ENCODE data around the gene ZNF683. TPM values are rescaled to one million over a fixed set of nuclear protein-coding genes. Genes with fewer than 3 reads are reported as not detected.

ZNF683 gene
- total and polyA plus RNA-seq, 10 of the 15 experiments (the other 5 are each of a cell fraction or from before 2014, with no cell fraction given) = not detected

GRCh38 chr1:26410706-26411623 is 38.4 kb upstream of the ZNF683 start, which contains the start of gene LIN28A:
Gene LIN28A (plus strand): TSS chr1:26410817. CDS start chr1:26410892, 75 bp downstream.
- ATAC-seq (no peak), DNase-seq (ENCODE audit: low read depth, low spot score) (no peak), FAIRE-seq (no peak)
- intact Hi-C loops (cut with micrococcal nuclease; ENCODE audit: unreplicated experiment) (loop anchor here (10.0 kb wide), 1 partner anchor 46 kb away; no protein-coding TSS in a partner anchor), in situ Hi-C loops (cut with MboI) (no loop called here)
- ChIA-PET POLR2A (no interaction called here), CTCF (interaction anchor here (0.6 kb wide), 1 partner anchor 374 kb away, joined by 3 read pairs; no protein-coding TSS in a partner anchor), SMC1A (ENCODE audit: uncharacterized antibody, unreplicated experiment) (no interaction called here), RAD21 (ENCODE audit: unreplicated experiment) (no interaction called here)
- Histone ChIP-seq H3K9me3 (replicated peaks; ENCODE audit: control insufficient read depth, insufficient read depth, low read length) (no peaks in the 10 kb centered on the region), H3K79me2 (ENCODE audit: control insufficient read depth, insufficient read depth, low read length) (no peaks in the 10 kb centered on the region), H3K9ac (ENCODE audit: control insufficient read depth, insufficient read depth, low read length) (no peak within 1 kb of the TSS), H3K4me1 (ENCODE audit: control insufficient read depth, insufficient read depth, low read length) (no peaks in the 10 kb centered on the region), H2AFZ (ENCODE audit: control insufficient read depth, low read depth, low read length) (no peak within 1 kb of the TSS), H3K4me3 (no peak within 1 kb of the TSS), H4K20me1 (ENCODE audit: control insufficient read depth, insufficient read depth) (no peaks in the 10 kb centered on the region), H3K36me3 (ENCODE audit: control insufficient read depth in 2 of 2, insufficient read depth in 2 of 2, low read length in 1 of 2) (no peaks in the 10 kb centered on the region), H3K27me3 (replicated peaks in 1 of 2; ENCODE audit: control insufficient read depth in 2 of 2, insufficient read depth in 2 of 2, low read length in 1 of 2) (peaks cover 8 to 10% of the 10 kb centered on the region in 2 experiments), H3K4me2 (ENCODE audit: control insufficient read depth, insufficient read depth) (no peak within 1 kb of the TSS), H3K27ac (ENCODE audit: control insufficient read depth, insufficient read depth) (no peak within 1 kb of the TSS)
- TF ChIP-seq NFYB (IDR thresholded peaks at IDR 0.05; ENCODE audit: insufficient read depth, low read depth, low read length) (no peak), MEF2A (IDR thresholded peaks at IDR 0.05; ENCODE audit: insufficient read depth, low read depth, low read length) (no peak), PAX5 (IDR thresholded peaks at IDR 0.05; ENCODE audit: borderline replicate concordance, low read depth, low read length) (no peak), HCFC1 (IDR thresholded peaks at IDR 0.05; ENCODE audit: low read length) (no peak), ELK1 (IDR thresholded peaks at IDR 0.05; ENCODE audit: low read depth, low read length) (no peak), MLLT1 (IDR thresholded peaks at IDR 0.05) (no peak), RAD51 (IDR thresholded peaks at IDR 0.05) (no peak), BACH1 (IDR thresholded peaks at IDR 0.05; ENCODE audit: borderline replicate concordance) (no peak), ZBTB33 (IDR thresholded peaks at IDR 0.05) (no peak)
- no TSS peak for BruUV-seq (replicated peaks)
- WGBS (ENCODE audit: insufficient coverage, insufficient replicate concordance, low lambda C conversion rate, missing lambda C conversion rate) = 21% methylated on average over 44 of the region's 70 CpGs
